Measurements from ENCODE around the gene PRCD. TPM values are rescaled to one million over a fixed set of nuclear protein-coding genes. Genes with fewer than 3 reads are reported as not detected.

PRCD gene
- total and polyA plus RNA-seq, 12 donors: 1.5 to 37.2 (median 5.0) TPM; not detected in 2

DNA sequence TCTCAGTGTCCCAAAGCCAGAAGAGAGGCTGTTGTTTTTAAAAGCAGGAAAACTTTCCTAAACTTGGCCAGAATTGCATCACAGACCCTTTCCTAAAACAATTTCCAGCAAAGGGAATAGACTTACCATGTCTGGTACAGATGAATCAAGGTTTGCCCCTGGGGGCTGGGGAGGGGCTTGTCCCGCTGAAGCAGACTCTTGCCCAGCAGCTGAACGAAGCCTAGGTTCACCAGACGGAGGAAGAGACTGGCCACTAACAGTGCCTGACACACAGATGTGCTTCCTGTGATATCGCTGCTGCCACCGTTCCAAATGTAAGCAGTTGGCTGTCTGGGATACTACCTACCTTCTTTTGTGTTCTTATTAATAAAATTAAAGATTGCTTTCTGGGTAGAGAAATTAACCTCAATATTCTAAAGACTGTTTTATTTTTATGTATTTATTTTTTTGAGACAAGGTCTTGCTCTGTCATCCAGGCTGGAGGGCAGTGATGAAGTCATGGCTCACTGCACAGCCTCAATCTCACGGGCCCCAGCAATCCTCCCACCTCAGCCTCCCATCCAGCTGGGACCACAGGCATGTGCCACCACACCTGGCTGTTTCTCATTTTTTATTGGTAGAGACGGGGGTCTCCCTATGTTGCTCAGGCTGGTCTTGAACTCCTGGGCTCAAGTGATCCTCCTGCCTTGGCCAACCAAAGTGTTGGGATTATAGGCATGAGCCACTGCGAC lies 13.5 kb downstream of the PRCD start:
- Histone ChIP-seq H3K4me1 (replicated peaks in 1 of 2) (peaks cover 21 to 22% of the 10 kb centered on the region in 2 donors), H3K4me3 (no peak overlapping the region), H3K9me3 (replicated peaks in 1 of 3) (no peaks in the 10 kb centered on the region), H3K27ac (no peak overlapping the region), H3K36me3 (replicated peaks in 1 of 2) (no peaks in the 10 kb centered on the region), H3K27me3 (no peaks in the 10 kb centered on the region)
- TF ChIP-seq CTCF (IDR thresholded peaks at IDR 0.05) (no peak), POLR2A (IDR thresholded peaks at IDR 0.05) (no peak)
- intact Hi-C loops (cut with DNase I): loop anchor here in 1 of 2 donors (10.0 kb wide), 1 partner anchor 161 kb away; the partner anchor contains the start of gene MXRA7
- no peak for DNase-seq
- WGBS, 4 donors: 77 to 92% (median 85%) methylated on average over 7 to 8 of the region's 8 CpGs

DNA sequence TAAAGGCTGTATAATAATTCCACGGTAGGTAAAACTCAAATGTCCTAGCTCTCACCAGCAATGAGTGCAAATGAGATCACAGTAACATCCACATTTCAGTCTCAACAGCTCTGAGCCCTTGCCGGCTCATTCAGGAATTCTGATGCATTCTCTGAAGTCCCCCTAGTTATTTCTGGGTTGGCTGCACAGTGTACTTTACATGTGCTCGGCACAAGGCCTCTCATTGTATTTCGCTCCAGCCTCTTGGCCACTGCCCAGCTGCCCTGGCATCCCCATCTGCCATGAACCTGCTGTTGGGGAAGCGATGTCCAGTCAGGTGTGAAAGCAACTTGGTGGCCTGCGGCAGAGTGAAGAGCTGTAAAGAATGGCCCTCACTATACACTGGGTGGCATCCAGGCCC lies 14.3 kb downstream of the PRCD start:
- Histone ChIP-seq H3K36me3 (replicated peaks in 1 of 2) (no peaks in the 10 kb centered on the region), H3K27me3 (no peaks in the 10 kb centered on the region), H3K4me3 (no peak overlapping the region), H3K4me1 (replicated peaks in 1 of 2) (peaks cover 27 to 30% of the 10 kb centered on the region in 2 donors), H3K9me3 (replicated peaks in 1 of 3) (no peaks in the 10 kb centered on the region), H3K27ac (no peak overlapping the region)
- no peak for TF ChIP-seq POLR2A (IDR thresholded peaks at IDR 0.05)
- TF ChIP-seq CTCF (IDR thresholded peaks at IDR 0.05): no peak
- intact Hi-C loops (cut with DNase I): loop anchor here in 1 of 2 donors (10.0 kb wide), 1 partner anchor 161 kb away; the partner anchor contains the start of gene MXRA7
- DNase-seq: no peak
- 68 to 76% (median 74%) methylated on average over 5 to 6 of the region's 6 CpGs for WGBS, 4 donors

GRCh38 chr17:76556765-76557367 lies 17.0 kb downstream of the PRCD start:
- no peak for TF ChIP-seq CTCF (IDR thresholded peaks at IDR 0.05)
- TF ChIP-seq POLR2A (IDR thresholded peaks at IDR 0.05): no peak
- H3K9me3 ChIP-seq (replicated peaks in 1 of 3): no peaks in the 10 kb centered on the region
- H3K36me3 ChIP-seq (replicated peaks in 1 of 2): no peaks in the 10 kb centered on the region
- peaks cover 40 to 44% of the 10 kb centered on the region in 2 donors for H3K4me1 ChIP-seq (replicated peaks in 1 of 2)
- H3K4me3 ChIP-seq: peak overlapping the region; percentile 17 to 79 (median 52)
- DNase-seq: peak in 4 of 7 donors; percentile 38 to 62 (median 50)
- H3K27ac ChIP-seq: peak overlapping the region; percentile 61 to 91 (median 81)
- no peaks in the 10 kb centered on the region for H3K27me3 ChIP-seq
- 33 to 45% (median 37%) methylated on average over 29 to 30 of the region's 30 CpGs for WGBS, 4 donors
- intact Hi-C loops (cut with DNase I): loop anchor here in 1 of 2 donors (10.0 kb wide), 1 partner anchor 158 kb away; the partner anchor contains the start of gene MXRA7

All from adrenal gland (tissue), 12 donors.